GM12878 (cell line): ENCODE data around the gene PDE6B. TPM values are rescaled to one million over a fixed set of nuclear protein-coding genes. Genes with fewer than 3 reads are reported as not detected.

Experiments
- ATAC-seq: fragments of 200-7000 bp; cut with Tn5 transposase; 3 replicates; pipeline ENCODE4 v1.9.1; 2020; ENCODE audit warnings: mild to moderate bottlenecking, moderate library complexity
- BruUV-seq: library from RNA; stranded (reverse); fragments of 400-500 nt; replicated peaks from 2 replicates; lab custom pipeline; 2021; lab: Mats Ljungman, UMichigan
- CTCF ChIA-PET: fragments of 300-600 bp; sonication (Branson Sonifier 250); formaldehyde crosslinking; extraction: SDS; loops from one replicate; lab custom pipeline; 2021; ENCODE audit warnings: inconsistent platforms; lab: Yijun Ruan, JAX
- POLR2A ChIA-PET: fragments of 350-600 bp; formaldehyde crosslinking; extraction: SDS; loops from one replicate; lab custom pipeline; 2021; ENCODE audit warnings: inconsistent platforms; lab: Charles Lee
- RAD21 ChIA-PET: fragments of 300-600 bp; sonication (Branson Sonifier 250); formaldehyde crosslinking; loops from one replicate; lab custom pipeline; 2023; ENCODE audit warnings: antibody characterized with exemption; ENCODE audit not compliant: unreplicated experiment; lab: Charles Lee
- SMC1A ChIA-PET: fragments of 300-600 bp; sonication (Branson Sonifier 250); formaldehyde crosslinking; loops from one replicate; lab custom pipeline; 2023; ENCODE audit not compliant: unreplicated experiment, uncharacterized antibody; lab: Charles Lee
- DNase-seq: peaks from one replicate; pipeline ENCODE4 v3.0.0-alpha.2; 2011; ENCODE audit warnings: low read depth, low spot score
- FAIRE-seq: peaks from 3 replicates; lab custom pipeline; 2011; peaks lifted over from hg19 to GRCh38; lab: Jason Lieb, UNC
- H2AFZ ChIP-seq: 2 replicates; pipeline ENCODE4 v1.6.0; 2011; ENCODE audit warnings: low read depth, low read length, control low read depth; ENCODE audit not compliant: control insufficient read depth
- H3K27ac ChIP-seq: 2 replicates; pipeline ENCODE4 v1.5.1; 2011; ENCODE audit warnings: control low read depth; ENCODE audit not compliant: control insufficient read depth, insufficient read depth
- H3K27me3 ChIP-seq, 2 experiments: replicated peaks in 1 of 2; 2 replicates each; pipeline versions ENCODE4 v1.6.0 to v1.6.1; 2011; ENCODE audit warnings: low read length in 1 of 2; ENCODE audit not compliant: control insufficient read depth in 2 of 2, insufficient read depth in 2 of 2
- H3K36me3 ChIP-seq, 2 experiments: 2 replicates each; pipeline ENCODE4 v1.5.1; 2011; ENCODE audit warnings: low read length in 1 of 2; ENCODE audit not compliant: control insufficient read depth in 2 of 2, insufficient read depth in 2 of 2
- H3K4me1 ChIP-seq: 2 replicates; pipeline ENCODE4 v1.6.1; 2011; ENCODE audit warnings: mild to moderate bottlenecking, low read length, moderate library complexity, mixed read lengths; ENCODE audit not compliant: control insufficient read depth, insufficient read depth
- H3K4me2 ChIP-seq: 2 replicates; pipeline ENCODE4 v1.6.0; 2011; ENCODE audit warnings: control low read depth; ENCODE audit not compliant: control insufficient read depth, insufficient read depth
- H3K4me3 ChIP-seq: fragments of 200-600 bp; sonication (generic); 2 replicates; pipeline ENCODE4 v1.5.1; 2016
- H3K79me2 ChIP-seq: 2 replicates; pipeline ENCODE4 v1.6.0; 2011; ENCODE audit warnings: low read length; ENCODE audit not compliant: control insufficient read depth, insufficient read depth
- H3K9ac ChIP-seq: 2 replicates; pipeline ENCODE4 v1.8.0; 2011; ENCODE audit warnings: low read length, control low read depth, mixed read lengths; ENCODE audit not compliant: control insufficient read depth, insufficient read depth
- H3K9me3 ChIP-seq: replicated peaks from 3 replicates; pipeline ENCODE4 v1.5.1; 2011; ENCODE audit warnings: mild to moderate bottlenecking, low read length; ENCODE audit not compliant: control insufficient read depth, insufficient read depth
- H4K20me1 ChIP-seq: 2 replicates; pipeline ENCODE4 v1.6.0; 2011; ENCODE audit not compliant: control insufficient read depth, insufficient read depth
- CBX5 ChIP-seq: sonication (generic); IDR thresholded peaks from 2 replicates; pipeline ENCODE4 v1.6.1; 2016; ENCODE audit warnings: low read depth, moderate library complexity, mild to moderate bottlenecking, inconsistent platforms
- ELK1 ChIP-seq: IDR thresholded peaks from 2 replicates; pipeline ENCODE4 v1.6.1; 2012; ENCODE audit warnings: low read depth, low read length, improper control_type of control experiment
- EZH2 ChIP-seq: IDR thresholded peaks from 2 replicates; pipeline ENCODE4 v1.6.1; 2012; ENCODE audit warnings: low read depth, mild to moderate bottlenecking, control low read depth, inconsistent platforms, low read length, borderline replicate concordance; ENCODE audit not compliant: control insufficient read depth
- HDAC2 ChIP-seq: fragments of 200-600 bp; sonication (generic); IDR thresholded peaks from 2 replicates; pipeline ENCODE4 v1.6.1; 2017
- MTA3 ChIP-seq: IDR thresholded peaks from 2 replicates; pipeline ENCODE4 v1.6.1; 2012; ENCODE audit warnings: low read length, inconsistent platforms, borderline replicate concordance
- NR2F1 ChIP-seq: fragments of 450-650 bp; conservative IDR thresholded peaks from 2 replicates; pipeline ENCODE4 v1.6.1; 2017; ENCODE audit warnings: mild to moderate bottlenecking
- POLR2A ChIP-seq: IDR thresholded peaks from 2 replicates; pipeline ENCODE4 v1.6.1; 2011; ENCODE audit warnings: low read depth, mild to moderate bottlenecking, low read length
- RUNX3 ChIP-seq: IDR thresholded peaks from 2 replicates; pipeline ENCODE4 v1.6.1; 2012; ENCODE audit warnings: low read length, inconsistent platforms
- SIN3A ChIP-seq: IDR thresholded peaks from 2 replicates; pipeline ENCODE4 v1.6.1; 2012; ENCODE audit warnings: low read depth, low read length, improper control_type of control experiment
- SPI1 ChIP-seq: IDR thresholded peaks from 2 replicates; pipeline ENCODE4 v1.6.1; 2011; ENCODE audit warnings: low read depth, mild to moderate bottlenecking, low read length, moderate library complexity, borderline replicate concordance; ENCODE audit not compliant: insufficient read depth
- SRF ChIP-seq, 2 experiments: IDR thresholded peaks; 2 replicates each; pipeline ENCODE4 v1.6.1; 2011; ENCODE audit warnings: low read depth in 2 of 2, low read length in 2 of 2, mild to moderate bottlenecking in 1 of 2, moderate library complexity in 1 of 2
- TARDBP ChIP-seq: IDR thresholded peaks from 2 replicates; pipeline ENCODE4 v1.6.1; 2016; ENCODE audit warnings: borderline replicate concordance
- ZNF274 ChIP-seq: IDR thresholded peaks from one replicate; pipeline ENCODE4 v1.8.0; 2011; ENCODE audit not compliant: insufficient read length, insufficient read depth
- ZSCAN29 ChIP-seq: fragments of 450-650 bp; IDR thresholded peaks from 2 replicates; pipeline ENCODE4 v1.6.1; 2017; ENCODE audit warnings: mild to moderate bottlenecking, moderate library complexity
- ZZZ3 ChIP-seq: IDR thresholded peaks from 2 replicates; pipeline ENCODE4 v1.6.1; 2011; ENCODE audit warnings: low read depth; ENCODE audit not compliant: control insufficient read depth, insufficient read length
- WGBS: methylation state at CpG from one replicate; pipeline ENCODE4 v1.1.6; 2016; ENCODE audit warnings: low lambda C conversion rate; ENCODE audit not compliant: insufficient replicate concordance, insufficient coverage; ENCODE audit errors: missing lambda C conversion rate; 5-methylcytosine and 5-hydroxymethylcytosine counted together
- in situ Hi-C: fragments of 300-500 bp; cut with MboI; formaldehyde crosslinking; loops from 9 replicates; pipeline ENCODE4 v1.14.3; 2018; ENCODE audit warnings: mixed read lengths
- intact Hi-C: fragments of 100-400 bp; cut with micrococcal nuclease; formaldehyde crosslinking; loops from one replicate; pipeline ENCODE4 v1.14.2; 2022; ENCODE audit not compliant: unreplicated experiment
- polyA plus RNA-seq, 11 experiments: library from polyadenylated mRNA; depleted of rRNA in 4 of 11; unstranded in 6 of 11; stranded (reverse) in 5 of 11; fragments of >200 nt; fragmentation: Nextera tagmentation in 4 of 11; fragmentation: Illumina TruSeq in 1 of 11; extraction: Ambion mirVana in 4 of 11; extraction: Trizol in 1 of 11; gene quantifications; 1 replicate in 1 of 11; 2 replicates in 10 of 11; pipeline versions ENCODE4 v1.2.1 to v1.2.3, GENCODE V29; 2011 to 2016; ENCODE audit warnings: inconsistent platforms in 2 of 11, missing spikeins in 2 of 11, low read depth in 1 of 11
- total RNA-seq, 4 experiments: library from RNA; depleted of rRNA in 3 of 4; stranded (reverse); fragments of >200 nt in 3 of 4; fragmentation: Illumina TruSeq in 1 of 4; extraction: Trizol in 1 of 4; gene quantifications; 2 replicates each; pipeline versions ENCODE4 v1.2.1 to v1.2.3, GENCODE V29; 2013 to 2021
- TF ChIP-seq, protein P1 (sequence below), 3 experiments: IDR thresholded peaks in 2 of 3; conservative IDR thresholded peaks in 1 of 3; 2 replicates each; pipeline ENCODE4 v1.5.1; 2011; ENCODE audit warnings: low read depth in 3 of 3, low read length in 3 of 3, mild to moderate bottlenecking in 3 of 3, control low read depth in 2 of 3, moderate library complexity in 2 of 3, inconsistent platforms in 1 of 3, mixed read lengths in 1 of 3; ENCODE audit not compliant: control insufficient read depth in 2 of 3, insufficient read depth in 1 of 3; ENCODE audit errors: extremely low read depth in 1 of 3

The PDE6B gene
- total and polyA plus RNA-seq, 10 of the 15 experiments (the other 5 are each of a cell fraction or from before 2014, with no cell fraction given): 2.6 to 6.4 (median 3.8) TPM

DNA sequence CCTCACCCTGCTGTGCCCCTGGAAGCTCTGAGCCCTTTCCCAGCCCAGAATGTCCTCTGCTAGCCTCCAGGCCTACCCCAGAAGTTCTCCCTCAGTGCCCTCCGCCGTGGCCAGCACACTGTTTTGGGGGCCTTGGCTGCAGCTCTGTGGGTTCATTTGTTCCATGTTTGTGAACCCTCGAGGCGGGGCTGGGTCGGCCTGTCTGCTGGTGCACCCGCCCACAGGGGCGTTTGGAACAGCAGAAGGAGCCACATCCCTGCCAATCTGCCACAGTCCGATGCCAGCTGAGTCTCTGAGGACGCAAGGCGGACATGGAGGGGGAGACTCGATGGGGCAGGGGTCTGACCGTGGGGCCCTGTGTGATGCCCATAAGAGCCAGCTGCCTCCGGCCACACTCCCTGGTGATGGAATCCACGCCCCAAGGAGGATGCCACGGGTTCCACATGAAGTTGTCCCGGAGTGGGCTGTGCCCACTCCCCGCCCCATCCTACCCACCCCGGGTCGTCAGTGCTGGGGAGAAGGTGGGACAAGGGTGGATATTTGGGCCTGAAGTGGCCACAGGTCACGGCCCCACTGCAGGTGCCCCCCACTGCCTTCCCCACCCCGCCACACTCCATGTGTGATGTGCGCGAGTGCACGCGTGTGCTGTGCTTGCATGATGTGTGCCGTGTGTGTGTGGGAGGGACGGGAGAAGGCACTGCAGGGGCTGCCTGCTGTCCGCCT lies 41.6 kb downstream of the PDE6B start:
- ATAC-seq: no peak
- H3K79me2 ChIP-seq: peaks cover 3% of the 10 kb centered on the region
- no peak overlapping the region for H2AFZ ChIP-seq
- WGBS: 69% methylated on average over 23 of the region's 28 CpGs
- H3K9ac ChIP-seq: no peak overlapping the region
- ChIA-PET POLR2A (interaction anchor here (0.6 kb wide), 1 partner anchor 51 kb away, joined by 6 read pairs; no protein-coding TSS in a partner anchor), SMC1A (no interaction called here)
- no peaks in the 10 kb centered on the region for H3K27me3 ChIP-seq
- no peak for FAIRE-seq
- no peak overlapping the region for H3K27ac ChIP-seq
- peaks cover 0 to 4% of the 10 kb centered on the region in 2 experiments; a peak in 3 of 4 replicates for H3K36me3 ChIP-seq
- no peak overlapping the region for H3K4me3 ChIP-seq
- TF ChIP-seq TARDBP (no peak), POLR2A (peak; percentile 44; the same call in 1 of the 2 replicates)
- TF ChIP-seq, all 136 proteins: peak for 1
- intact Hi-C loops (no loop called here), in situ Hi-C loops (no loop called here)
- no peaks in the 10 kb centered on the region for H3K4me1 ChIP-seq
- H3K9me3 ChIP-seq: no peaks in the 10 kb centered on the region; the same call in 2 of the 3 replicates
- DNase-seq: no peak
- ChIA-PET CTCF (interaction anchor here (0.7 kb wide), 1 partner anchor 23 kb away, joined by 4 read pairs; no protein-coding TSS in a partner anchor), RAD21 (no interaction called here)
- H4K20me1 ChIP-seq: no peaks in the 10 kb centered on the region
- BruUV-seq: no TSS peak
- no peak overlapping the region for H3K4me2 ChIP-seq

- H3K79me2 ChIP-seq: peaks cover 3% of the 10 kb centered on the region
- SMC1A ChIA-PET: no interaction called here
- no peaks in the 10 kb centered on the region for H4K20me1 ChIP-seq
- H2AFZ ChIP-seq: no peak overlapping the region
- CTCF ChIA-PET: no interaction called here
- POLR2A ChIA-PET: no interaction called here
- no peaks in the 10 kb centered on the region for H3K27me3 ChIP-seq
- peaks cover 4 to 6% of the 10 kb centered on the region in 2 experiments for H3K36me3 ChIP-seq
- H3K4me2 ChIP-seq: no peak overlapping the region
- no peak overlapping the region for H3K4me3 ChIP-seq
- no peak for DNase-seq
- in situ Hi-C loops: no loop called here
- H3K27ac ChIP-seq: no peak overlapping the region
- BruUV-seq: no TSS peak
- H3K9me3 ChIP-seq: no peaks in the 10 kb centered on the region; the same call in 2 of the 3 replicates
- WGBS: 69% methylated on average over 10 of the region's 10 CpGs
- no peak for ATAC-seq
- intact Hi-C loops: no loop called here
- no peak overlapping the region for H3K9ac ChIP-seq
- RAD21 ChIA-PET: no interaction called here
- H3K4me1 ChIP-seq: no peaks in the 10 kb centered on the region
- no peak for FAIRE-seq
- TF ChIP-seq SIN3A (no peak), HDAC2 (no peak), MTA3 (no peak), ZNF274 (no peak), RUNX3 (no peak), EZH2 (no peak), SPI1 (no peak), CBX5 (no peak), NR2F1 (no peak), SRF (IDR thresholded peaks at IDR 0.05; ENCODE audit: low read depth in 2 of 2, low read length in 2 of 2) (no peak), ELK1 (no peak), ZZZ3 (no peak), ZSCAN29 (no peak)
- TF ChIP-seq, protein P1, sequence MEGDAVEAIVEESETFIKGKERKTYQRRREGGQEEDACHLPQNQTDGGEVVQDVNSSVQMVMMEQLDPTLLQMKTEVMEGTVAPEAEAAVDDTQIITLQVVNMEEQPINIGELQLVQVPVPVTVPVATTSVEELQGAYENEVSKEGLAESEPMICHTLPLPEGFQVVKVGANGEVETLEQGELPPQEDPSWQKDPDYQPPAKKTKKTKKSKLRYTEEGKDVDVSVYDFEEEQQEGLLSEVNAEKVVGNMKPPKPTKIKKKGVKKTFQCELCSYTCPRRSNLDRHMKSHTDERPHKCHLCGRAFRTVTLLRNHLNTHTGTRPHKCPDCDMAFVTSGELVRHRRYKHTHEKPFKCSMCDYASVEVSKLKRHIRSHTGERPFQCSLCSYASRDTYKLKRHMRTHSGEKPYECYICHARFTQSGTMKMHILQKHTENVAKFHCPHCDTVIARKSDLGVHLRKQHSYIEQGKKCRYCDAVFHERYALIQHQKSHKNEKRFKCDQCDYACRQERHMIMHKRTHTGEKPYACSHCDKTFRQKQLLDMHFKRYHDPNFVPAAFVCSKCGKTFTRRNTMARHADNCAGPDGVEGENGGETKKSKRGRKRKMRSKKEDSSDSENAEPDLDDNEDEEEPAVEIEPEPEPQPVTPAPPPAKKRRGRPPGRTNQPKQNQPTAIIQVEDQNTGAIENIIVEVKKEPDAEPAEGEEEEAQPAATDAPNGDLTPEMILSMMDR (IDR thresholded peaks at IDR 0.05 in 2 of 3, conservative IDR thresholded peaks at IDR 0.05 in 1 of 3; ENCODE audit: control insufficient read depth in 2 of 3, extremely low read depth in 1 of 3, insufficient read depth in 1 of 3, low read depth in 3 of 3, low read length in 3 of 3): no peak
These were observed 42.2 kb downstream of the PDE6B start for GRCh38 chr4:667545-667925.
